ENCODE results near the gene ARMH3. TPM values are rescaled to one million over a fixed set of nuclear protein-coding genes. Genes with fewer than 3 reads are reported as not detected.

The ARMH3 gene
- polyA plus RNA-seq, 1 experiment, result 18.5 TPM

DNA sequence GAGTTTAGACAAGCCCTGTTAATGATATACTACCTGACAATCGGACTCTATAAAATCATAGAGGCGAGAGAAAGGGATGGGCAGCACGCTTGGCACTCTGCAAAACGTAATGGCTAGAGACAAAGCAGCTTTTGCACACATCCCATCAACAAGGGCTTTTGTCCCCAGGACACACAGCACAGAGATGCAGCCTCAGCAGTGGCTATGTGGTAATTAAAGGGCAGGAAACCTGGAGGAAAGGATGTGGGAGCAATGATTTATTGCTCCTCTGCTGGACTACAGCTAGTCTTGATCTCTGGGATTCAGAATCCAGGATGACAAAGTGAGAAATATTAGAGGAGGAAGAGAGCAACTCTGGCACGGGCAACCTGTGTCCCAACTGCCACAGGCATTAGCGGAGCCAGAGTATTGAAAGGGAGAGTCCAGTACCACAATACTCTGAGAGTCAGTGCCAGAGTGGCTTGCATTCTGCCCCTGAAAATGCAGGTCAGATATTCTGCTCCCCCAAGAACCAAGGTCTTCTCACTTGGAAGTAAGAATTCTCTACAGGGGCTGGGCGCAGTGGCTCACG, 96.5 kb downstream of the ARMH3 start:
- ChIA-PET CTCF (no interaction called here), POLR2A (no interaction called here)
- Histone ChIP-seq H3K27me3 (ENCODE audit: control insufficient read depth, insufficient read depth, low read length) (no peaks in the 10 kb centered on the region), H3K36me3 (ENCODE audit: control insufficient read depth, insufficient read depth, low read length) (0 out of 2 replicates have a peak, but pooled peaks cover 1% of the 10 kb centered on the region), H3K4me3 (ENCODE audit: low read depth, low read length) (no peak overlapping the region)
- TF ChIP-seq, protein P1, sequence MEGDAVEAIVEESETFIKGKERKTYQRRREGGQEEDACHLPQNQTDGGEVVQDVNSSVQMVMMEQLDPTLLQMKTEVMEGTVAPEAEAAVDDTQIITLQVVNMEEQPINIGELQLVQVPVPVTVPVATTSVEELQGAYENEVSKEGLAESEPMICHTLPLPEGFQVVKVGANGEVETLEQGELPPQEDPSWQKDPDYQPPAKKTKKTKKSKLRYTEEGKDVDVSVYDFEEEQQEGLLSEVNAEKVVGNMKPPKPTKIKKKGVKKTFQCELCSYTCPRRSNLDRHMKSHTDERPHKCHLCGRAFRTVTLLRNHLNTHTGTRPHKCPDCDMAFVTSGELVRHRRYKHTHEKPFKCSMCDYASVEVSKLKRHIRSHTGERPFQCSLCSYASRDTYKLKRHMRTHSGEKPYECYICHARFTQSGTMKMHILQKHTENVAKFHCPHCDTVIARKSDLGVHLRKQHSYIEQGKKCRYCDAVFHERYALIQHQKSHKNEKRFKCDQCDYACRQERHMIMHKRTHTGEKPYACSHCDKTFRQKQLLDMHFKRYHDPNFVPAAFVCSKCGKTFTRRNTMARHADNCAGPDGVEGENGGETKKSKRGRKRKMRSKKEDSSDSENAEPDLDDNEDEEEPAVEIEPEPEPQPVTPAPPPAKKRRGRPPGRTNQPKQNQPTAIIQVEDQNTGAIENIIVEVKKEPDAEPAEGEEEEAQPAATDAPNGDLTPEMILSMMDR (IDR thresholded peaks at IDR 0.05; ENCODE audit: insufficient read depth, low read depth, low read length), result no peak
- DNase-seq (ENCODE audit: low read depth), result no peak

DNA sequence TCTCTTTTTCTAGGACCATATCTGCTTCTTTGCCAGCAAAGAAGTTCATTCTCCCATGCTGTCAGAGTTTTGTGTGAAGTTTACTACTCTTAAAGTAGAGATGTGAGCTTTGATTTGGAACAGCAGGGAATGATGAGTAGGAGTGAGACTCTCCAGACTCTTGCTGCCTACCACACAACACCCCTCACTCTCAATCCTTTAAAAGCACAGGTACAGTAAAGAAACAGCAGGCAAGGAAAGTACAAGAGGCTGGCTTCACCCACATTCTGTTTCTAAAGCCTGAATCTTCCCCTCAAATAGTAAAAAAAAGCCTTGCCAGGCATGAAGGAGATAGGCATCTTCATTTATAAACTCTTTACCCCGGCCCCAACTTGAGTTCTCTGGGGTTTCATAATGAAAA, 97.3 kb downstream of the ARMH3 start:
- POLR2A ChIA-PET, result interaction anchor here (0.6 kb wide), 1 partner anchor 190 kb away, joined by 3 read pairs; no protein-coding TSS in a partner anchor

DNA sequence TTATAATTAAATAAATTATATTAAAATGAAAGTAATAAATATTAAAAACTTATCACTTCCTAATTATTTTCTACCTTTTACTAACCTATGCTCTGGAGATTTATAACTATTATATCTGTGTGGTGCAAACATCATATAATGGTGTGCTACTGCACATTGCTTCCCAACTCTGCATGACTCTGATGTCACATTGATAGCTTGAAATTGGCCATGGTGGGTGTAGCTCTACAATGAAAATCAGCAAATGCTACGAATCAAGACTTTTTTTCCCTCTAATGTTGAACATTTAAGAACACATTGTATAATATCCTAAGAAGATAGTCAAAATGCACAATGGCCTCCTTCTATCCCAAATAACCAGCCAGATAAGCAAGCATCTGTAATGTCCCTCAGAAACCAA, 99.1 kb downstream of the ARMH3 start:
- ChIA-PET POLR2A (no interaction called here), CTCF (interaction anchor here (0.6 to 1.4 kb wide), 5 partner anchors 9 to 121 kb away, joined by 3 to 4 read pairs (median 4); no protein-coding TSS in a partner anchor)
- TF ChIP-seq, protein P1 (IDR thresholded peaks at IDR 0.05; ENCODE audit: insufficient read depth, low read depth, low read length), result no peak
- Histone ChIP-seq H3K36me3 (ENCODE audit: control insufficient read depth, insufficient read depth, low read length) (0 out of 2 replicates have a peak, but pooled peaks cover 1% of the 10 kb centered on the region), H3K4me3 (ENCODE audit: low read depth, low read length) (no peak overlapping the region), H3K27me3 (ENCODE audit: control insufficient read depth, insufficient read depth, low read length) (no peaks in the 10 kb centered on the region)
- no peak for DNase-seq (ENCODE audit: low read depth)

More for the DNA sequence above, 97.3 kb downstream of the ARMH3 start:
- CTCF ChIA-PET, result no interaction called here
- Histone ChIP-seq H3K36me3 (ENCODE audit: control insufficient read depth, insufficient read depth, low read length) (0 out of 2 replicates have a peak, but pooled peaks cover 1% of the 10 kb centered on the region), H3K4me3 (ENCODE audit: low read depth, low read length) (no peak overlapping the region), H3K27me3 (ENCODE audit: control insufficient read depth, insufficient read depth, low read length) (no peaks in the 10 kb centered on the region)
- DNase-seq (ENCODE audit: low read depth), result no peak
- TF ChIP-seq, protein P1 (IDR thresholded peaks at IDR 0.05; ENCODE audit: insufficient read depth, low read depth, low read length), result no peak

DNA sequence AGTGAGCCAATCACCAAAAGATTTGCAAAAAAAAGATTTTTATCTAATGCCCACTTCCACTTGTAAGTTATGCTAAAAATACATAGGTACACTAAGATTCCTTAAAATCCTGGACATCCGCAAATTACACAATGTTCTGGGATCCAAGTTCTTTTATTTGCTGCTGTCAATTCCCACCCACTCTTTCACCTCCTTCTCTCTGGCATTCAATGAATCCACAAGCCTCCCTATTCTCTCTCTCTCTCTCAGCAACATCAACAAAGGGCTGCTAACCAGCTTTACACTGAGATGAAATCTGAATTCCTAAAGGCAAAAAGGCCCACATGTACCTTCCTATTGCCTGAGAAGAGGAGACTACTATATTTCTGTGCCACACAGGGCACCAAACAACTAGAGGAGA, 99.9 kb downstream of the ARMH3 start:
- H3K4me3 ChIP-seq (ENCODE audit: low read depth, low read length), result no peak overlapping the region
- TF ChIP-seq, protein P1 (IDR thresholded peaks at IDR 0.05; ENCODE audit: insufficient read depth, low read depth, low read length), result no peak
- no peaks in the 10 kb centered on the region for H3K27me3 ChIP-seq (ENCODE audit: control insufficient read depth, insufficient read depth, low read length)
- H3K36me3 ChIP-seq (ENCODE audit: control insufficient read depth, insufficient read depth, low read length), result 0 out of 2 replicates have a peak, but pooled peaks cover 1% of the 10 kb centered on the region
- POLR2A ChIA-PET, result no interaction called here
- DNase-seq (ENCODE audit: low read depth), result no peak
- CTCF ChIA-PET, result interaction anchor here (0.6 to 1.2 kb wide), 4 partner anchors 17 to 116 kb away, joined by 3 to 4 read pairs (median 4); no protein-coding TSS in a partner anchor

DNA sequence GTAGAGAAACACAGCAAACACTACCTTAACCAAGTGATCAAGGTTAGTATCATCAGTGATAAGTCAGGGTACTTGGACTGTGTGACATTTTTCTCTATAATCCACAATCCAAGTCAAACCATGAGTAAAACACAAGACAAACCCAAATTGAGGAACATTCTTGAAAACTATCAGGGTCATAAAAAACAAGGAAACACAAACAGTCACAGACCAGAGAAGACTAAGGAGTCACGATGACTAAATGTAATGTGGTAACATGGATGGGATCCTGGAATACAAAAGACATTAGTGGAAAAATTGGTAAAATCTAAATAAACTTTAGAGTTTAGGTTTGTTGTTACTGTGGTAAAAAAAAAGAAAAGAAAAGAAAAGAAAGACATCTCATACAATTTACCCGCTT, 103.8 kb downstream of the ARMH3 start:
- POLR2A ChIA-PET, result interaction anchor here (0.7 kb wide), 1 partner anchor 13 kb away, joined by 3 read pairs; no protein-coding TSS in a partner anchor
- CTCF ChIA-PET, result interaction anchor here (0.7 kb wide), 1 partner anchor 484 kb away, joined by 3 read pairs; no protein-coding TSS in a partner anchor
- H3K27me3 ChIP-seq (ENCODE audit: control insufficient read depth, insufficient read depth, low read length), result no peaks in the 10 kb centered on the region
- TF ChIP-seq, protein P1 (IDR thresholded peaks at IDR 0.05; ENCODE audit: insufficient read depth, low read depth, low read length), result no peak
- peak; percentile 29 for DNase-seq (ENCODE audit: low read depth)
- H3K36me3 ChIP-seq (ENCODE audit: control insufficient read depth, insufficient read depth, low read length), result 0 out of 2 replicates have a peak, but pooled peaks cover 1% of the 10 kb centered on the region
- no peak overlapping the region for H3K4me3 ChIP-seq (ENCODE audit: low read depth, low read length)

All from BJ (cell line).